Nephron progenitor cell (in vitro differentiated cells): ENCODE results near the gene POSTN.
"Not testable (repeated sequence)": the region's sequence is repeated elsewhere in the genome, so short reads cannot be mapped to it uniquely, and the experiment has no call there.

Experiments
- DNase-seq: peaks from one replicate; pipeline ENCODE4 v3.0.0; 2021
- H3K27ac Mint-ChIP-seq: 2 replicates; pipeline ENCODE4 v1.8.0; 2021; ENCODE audit warnings: mild to moderate bottlenecking, moderate library complexity, mixed read lengths
- H3K27me3 Mint-ChIP-seq: 2 replicates; pipeline ENCODE4 v1.8.0; 2021; ENCODE audit warnings: mild to moderate bottlenecking, low read depth, mixed read lengths; ENCODE audit not compliant: poor library complexity
- H3K36me3 Mint-ChIP-seq: 2 replicates; pipeline ENCODE4 v1.8.0; 2021; ENCODE audit warnings: low read depth, mixed read lengths
- H3K4me1 Mint-ChIP-seq: 2 replicates; pipeline ENCODE4 v1.8.0; 2021; ENCODE audit warnings: mixed read lengths
- H3K4me3 Mint-ChIP-seq: 2 replicates; pipeline ENCODE4 v1.8.0; 2021; ENCODE audit warnings: mild to moderate bottlenecking, moderate library complexity, mixed read lengths
- H3K9me3 Mint-ChIP-seq: 2 replicates; pipeline ENCODE4 v1.8.0; 2021; ENCODE audit warnings: mild to moderate bottlenecking, moderate library complexity, mixed read lengths
- TF ChIP-seq, protein P1 (sequence below): fragments of 200-600 bp; sonication (generic); IDR thresholded peaks from 2 replicates; pipeline ENCODE4 v1.5.0; 2021; ENCODE audit warnings: antibody characterized with exemption

Gene POSTN

GRCh38 chr13:37595162-37595561, 3.4 kb downstream of the POSTN start:
- no peaks in the 10 kb centered on the region for H3K9me3 Mint-ChIP-seq
- H3K4me1 Mint-ChIP-seq: peaks cover 21% of the 10 kb centered on the region
- H3K4me3 Mint-ChIP-seq: no peak overlapping the region
- no peaks in the 10 kb centered on the region for H3K36me3 Mint-ChIP-seq
- peaks cover 4% of the 10 kb centered on the region for H3K27me3 Mint-ChIP-seq
- no peak overlapping the region for H3K27ac Mint-ChIP-seq
- no peak for DNase-seq
- TF ChIP-seq, protein P1, sequence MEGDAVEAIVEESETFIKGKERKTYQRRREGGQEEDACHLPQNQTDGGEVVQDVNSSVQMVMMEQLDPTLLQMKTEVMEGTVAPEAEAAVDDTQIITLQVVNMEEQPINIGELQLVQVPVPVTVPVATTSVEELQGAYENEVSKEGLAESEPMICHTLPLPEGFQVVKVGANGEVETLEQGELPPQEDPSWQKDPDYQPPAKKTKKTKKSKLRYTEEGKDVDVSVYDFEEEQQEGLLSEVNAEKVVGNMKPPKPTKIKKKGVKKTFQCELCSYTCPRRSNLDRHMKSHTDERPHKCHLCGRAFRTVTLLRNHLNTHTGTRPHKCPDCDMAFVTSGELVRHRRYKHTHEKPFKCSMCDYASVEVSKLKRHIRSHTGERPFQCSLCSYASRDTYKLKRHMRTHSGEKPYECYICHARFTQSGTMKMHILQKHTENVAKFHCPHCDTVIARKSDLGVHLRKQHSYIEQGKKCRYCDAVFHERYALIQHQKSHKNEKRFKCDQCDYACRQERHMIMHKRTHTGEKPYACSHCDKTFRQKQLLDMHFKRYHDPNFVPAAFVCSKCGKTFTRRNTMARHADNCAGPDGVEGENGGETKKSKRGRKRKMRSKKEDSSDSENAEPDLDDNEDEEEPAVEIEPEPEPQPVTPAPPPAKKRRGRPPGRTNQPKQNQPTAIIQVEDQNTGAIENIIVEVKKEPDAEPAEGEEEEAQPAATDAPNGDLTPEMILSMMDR: no peak

DNA sequence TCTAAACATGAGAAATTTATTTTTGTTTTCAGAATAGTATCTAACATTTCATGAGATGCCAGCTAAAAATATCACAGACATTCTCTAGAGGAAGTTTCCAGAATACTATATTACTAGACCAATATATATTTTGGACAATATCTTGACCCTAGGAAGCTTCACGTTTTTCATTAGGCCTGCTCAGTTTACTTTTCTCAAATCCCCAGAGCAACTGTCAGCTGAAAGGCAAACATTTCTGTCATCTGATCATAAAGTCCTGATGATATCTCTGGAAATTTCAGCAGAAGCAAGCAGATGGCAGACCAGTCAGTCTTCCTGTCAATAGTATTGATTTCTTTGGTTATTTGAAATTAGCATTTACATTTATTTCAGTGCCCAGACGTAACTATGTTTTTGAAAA, 4.0 kb downstream of the POSTN start:
- peaks cover 4% of the 10 kb centered on the region for H3K27me3 Mint-ChIP-seq
- H3K27ac Mint-ChIP-seq: no peak overlapping the region
- no peak overlapping the region for H3K4me3 Mint-ChIP-seq

GRCh38 chr13:37589381-37589780, 9.2 kb downstream of the POSTN start:
- not testable (repeated sequence) for H3K4me3 Mint-ChIP-seq, H3K27ac Mint-ChIP-seq, H3K9me3 Mint-ChIP-seq, H3K27me3 Mint-ChIP-seq, DNase-seq, H3K36me3 Mint-ChIP-seq, H3K4me1 Mint-ChIP-seq

More for the DNA sequence above, 4.0 kb downstream of the POSTN start:
- H3K36me3 Mint-ChIP-seq: no peaks in the 10 kb centered on the region
- TF ChIP-seq, protein P1: no peak
- H3K9me3 Mint-ChIP-seq: no peaks in the 10 kb centered on the region
- no peak for DNase-seq
- peaks cover 21% of the 10 kb centered on the region for H3K4me1 Mint-ChIP-seq

- Mint-ChIP-seq H3K9me3 (no peaks in the 10 kb centered on the region), H3K4me1 (no peaks in the 10 kb centered on the region), H3K36me3 (no peaks in the 10 kb centered on the region), H3K27ac (no peak overlapping the region), H3K4me3 (no peak overlapping the region), H3K27me3 (no peaks in the 10 kb centered on the region)
- no peak for DNase-seq
- TF ChIP-seq, protein P1: no peak
Observed at GRCh38 chr13:37587236-37587635, 11.3 kb downstream of the POSTN start.

DNA sequence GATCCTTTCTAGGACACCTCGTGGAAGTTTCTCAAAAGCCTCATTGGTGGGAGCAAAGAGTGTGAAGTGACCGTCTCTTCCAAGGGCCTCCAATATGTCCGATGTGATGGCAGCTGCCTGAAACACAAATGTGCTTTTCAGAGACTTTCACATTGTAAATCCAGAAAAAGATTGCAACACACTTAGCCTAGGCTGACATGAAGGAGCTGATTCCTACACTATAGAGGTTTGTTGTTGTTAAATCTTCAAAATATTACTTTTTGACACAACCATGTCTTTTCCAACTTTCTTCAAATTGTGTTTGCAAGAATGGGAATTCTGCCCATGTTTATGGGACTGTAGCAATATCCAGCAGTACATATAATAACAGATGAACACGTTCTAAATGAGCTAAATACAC, 12.4 kb downstream of the POSTN start:
- TF ChIP-seq, protein P1: no peak
- H3K36me3 Mint-ChIP-seq: no peaks in the 10 kb centered on the region
- no peaks in the 10 kb centered on the region for H3K9me3 Mint-ChIP-seq
- no peaks in the 10 kb centered on the region for H3K27me3 Mint-ChIP-seq
- H3K4me3 Mint-ChIP-seq: no peak overlapping the region
- H3K4me1 Mint-ChIP-seq: no peaks in the 10 kb centered on the region
- no peak for DNase-seq
- H3K27ac Mint-ChIP-seq: no peak overlapping the region

DNA sequence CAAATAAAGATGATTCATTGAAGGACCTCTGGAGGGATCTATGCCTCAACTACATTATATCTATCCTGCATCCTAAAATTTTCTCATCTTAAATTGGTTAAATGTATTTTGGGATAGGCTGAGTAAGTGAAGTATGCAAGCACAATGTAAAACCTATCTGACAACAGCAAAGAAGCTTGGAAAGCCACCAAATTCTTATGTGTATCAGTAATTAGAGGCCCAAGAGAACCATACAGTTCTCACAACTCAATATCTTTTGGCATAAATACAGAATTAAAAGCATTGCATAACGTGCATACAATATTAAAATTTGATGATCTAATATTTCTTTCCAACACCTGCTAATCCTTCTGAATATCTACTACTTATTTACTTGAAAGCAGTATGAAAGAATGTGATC, 13.0 kb downstream of the POSTN start:
- Mint-ChIP-seq H3K36me3 (no peaks in the 10 kb centered on the region), H3K4me1 (no peaks in the 10 kb centered on the region), H3K9me3 (no peaks in the 10 kb centered on the region), H3K27me3 (no peaks in the 10 kb centered on the region), H3K27ac (no peak overlapping the region), H3K4me3 (no peak overlapping the region)
- no peak for DNase-seq
- TF ChIP-seq, protein P1: no peak
